Nucleus accumbens (tissue), 56 donors: ENCODE measurements around the gene ZBTB24.

ENCODE experiments used
- DNase-seq, 56 donors: peaks; one replicate each; lab custom pipeline; 2025; lab: John Stamatoyannopoulos, UW

ZBTB24 gene

GRCh38 chr6:109440331-109441068 lies 42.5 kb downstream of the ZBTB24 start, which contains the start of the genes PPIL6 and SMPD2:
Gene PPIL6, minus strand, starts transcription at chr6:109440628. Its CDS starts 38 bp downstream, at chr6:109440590.
Gene SMPD2, plus strand, starts transcription at chr6:109440724. Its CDS starts 398 bp downstream, at chr6:109441122.
- peak in 54 of 56 donors; percentile 38 to 92 (median 77) for DNase-seq

DNA sequence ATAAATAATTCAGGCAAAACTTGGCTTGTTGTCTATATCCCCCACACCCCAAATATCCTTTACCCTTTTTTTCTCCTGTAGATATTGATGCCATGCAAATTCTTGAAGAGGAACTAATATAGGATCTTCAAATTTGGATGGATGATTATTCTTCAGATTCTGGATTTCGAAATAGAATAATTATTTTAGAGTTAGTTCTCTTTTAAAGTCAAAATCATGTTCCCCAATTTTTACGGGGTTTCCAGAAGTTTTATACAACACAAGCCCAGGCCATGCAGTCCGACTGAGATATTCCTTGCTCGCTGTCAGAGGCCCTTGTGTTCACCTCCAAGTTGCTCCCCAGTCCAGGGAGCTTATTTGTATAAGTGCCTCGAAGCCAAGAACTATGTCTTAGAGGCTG lies 47.0 kb downstream of the ZBTB24 start:
- DNase-seq = no peak

- DNase-seq = no peak
Observed at GRCh38 chr6:109434456-109434855, 48.6 kb downstream of the ZBTB24 start.

DNA sequence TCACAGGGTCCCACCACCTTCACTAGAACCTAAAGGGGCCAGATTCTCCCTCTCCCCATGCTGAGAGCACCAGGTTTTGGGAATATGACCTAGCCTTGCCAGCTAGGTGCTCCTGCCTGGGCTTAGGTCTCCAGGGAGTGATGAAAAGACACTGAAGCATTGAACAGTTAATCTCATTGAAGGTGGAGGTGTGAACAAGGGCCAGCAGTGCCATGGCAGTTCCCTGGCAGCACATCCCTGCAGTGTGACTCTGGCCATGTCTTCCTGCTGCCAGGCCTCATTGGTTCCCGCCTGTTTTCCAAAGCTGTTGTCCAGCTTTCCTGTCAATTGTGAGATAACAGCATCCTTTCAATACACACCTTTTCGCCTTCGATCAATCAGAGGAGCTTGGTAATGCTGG lies 53.5 kb downstream of the ZBTB24 start:
- no peak for DNase-seq

DNA sequence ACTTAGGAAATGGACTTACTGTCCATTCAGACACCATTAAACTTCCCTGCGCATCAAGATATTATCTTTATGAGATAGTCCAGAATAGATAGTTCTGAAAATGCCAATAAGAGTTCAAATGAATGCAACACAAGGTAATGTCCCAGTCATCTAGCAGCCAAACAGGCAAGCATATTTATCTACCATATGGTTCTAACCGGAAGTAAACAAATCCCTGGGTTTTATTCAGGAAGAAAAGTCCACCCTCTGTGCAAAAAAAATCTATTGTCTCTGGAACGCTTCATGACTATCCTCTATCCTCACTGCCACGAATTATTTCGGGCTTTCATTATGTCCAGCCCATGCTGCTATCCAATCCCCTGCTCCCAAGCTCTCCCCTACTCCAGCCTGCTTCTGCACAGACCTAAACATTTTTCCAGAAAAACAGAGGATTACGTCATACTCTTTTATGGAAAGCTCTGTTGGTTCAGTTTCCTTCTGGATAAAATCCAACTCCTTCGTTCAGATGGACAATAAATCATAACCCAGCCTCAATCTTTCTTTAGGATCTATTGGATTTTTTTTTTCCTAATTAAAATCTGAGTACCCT lies 54.0 kb downstream of the ZBTB24 start:
- DNase-seq = no peak

GRCh38 chr6:109424946-109425345 lies 58.1 kb downstream of the ZBTB24 start:
- DNase-seq = no peak

DNA sequence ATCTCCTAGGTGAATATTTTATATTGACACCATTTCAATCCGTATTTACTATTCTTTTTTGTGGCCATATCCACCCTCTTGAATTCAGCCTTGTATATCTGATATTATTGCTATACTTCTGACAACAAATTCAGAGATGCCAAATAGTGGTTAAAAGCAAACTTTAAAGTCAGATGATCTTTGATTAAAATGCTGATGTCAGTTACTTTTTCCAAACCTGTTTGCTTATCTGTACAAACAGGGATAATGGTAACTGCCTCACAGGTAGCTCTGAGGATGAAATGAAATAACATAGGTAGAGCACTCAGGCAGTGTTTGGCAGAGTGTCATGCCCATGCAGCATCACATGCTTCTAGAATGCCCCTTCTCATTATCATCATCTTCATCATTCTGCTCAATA lies 61.8 kb downstream of the ZBTB24 start:
- DNase-seq = no peak

DNA sequence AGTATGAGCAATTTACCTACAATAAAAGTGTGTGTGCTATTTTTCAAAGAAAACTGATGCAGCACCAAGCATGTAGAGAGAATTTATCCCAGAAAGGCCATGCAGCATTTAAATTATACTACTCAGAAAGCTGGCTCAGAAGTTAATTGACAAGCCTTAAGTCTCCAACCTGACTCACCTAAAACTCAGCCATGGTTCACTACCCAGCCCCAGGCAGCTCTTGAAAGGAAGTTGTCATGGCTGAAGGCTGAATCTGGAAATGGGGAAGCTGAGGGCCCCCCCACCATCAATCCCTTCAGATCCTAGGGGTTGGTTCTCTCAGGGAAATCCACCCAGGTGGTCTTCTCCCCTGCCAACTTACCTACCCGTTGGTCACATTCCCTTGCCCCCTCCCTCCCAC lies 62.3 kb downstream of the ZBTB24 start:
- DNase-seq = no peak

DNA sequence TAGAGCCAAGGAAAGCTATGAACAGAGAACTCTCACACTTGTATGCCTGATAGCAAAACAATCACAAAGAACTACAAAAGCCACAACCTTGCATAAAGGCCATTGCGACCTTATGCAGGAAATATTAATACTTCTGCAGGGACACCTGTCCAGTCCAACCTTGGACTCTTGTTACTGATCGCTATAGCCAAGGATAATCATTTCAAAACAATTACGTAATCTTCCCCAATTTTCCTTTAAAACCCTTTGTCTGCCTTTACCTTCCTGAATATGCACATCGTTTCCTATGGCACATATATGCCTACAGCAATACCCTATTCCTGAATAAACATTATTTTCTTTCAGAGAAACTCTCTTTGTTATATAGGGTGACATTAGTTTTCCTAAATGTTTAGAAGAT lies 65.4 kb downstream of the ZBTB24 start:
- DNase-seq = no peak
